HG03280 (cell line): Measurements from ENCODE around the gene ANKMY1.
"Not testable (repeated sequence)": the region's sequence is repeated elsewhere in the genome, so short reads cannot be mapped to it uniquely, and the experiment has no call there.

Experiments
- ATAC-seq: cut with Tn5 transposase; IDR thresholded peaks from one replicate; pipeline ENCODE4 v1.9.1; 2021; ENCODE audit warnings: mild to moderate bottlenecking, moderate library complexity; ENCODE audit not compliant: unreplicated experiment

The ANKMY1 gene

DNA sequence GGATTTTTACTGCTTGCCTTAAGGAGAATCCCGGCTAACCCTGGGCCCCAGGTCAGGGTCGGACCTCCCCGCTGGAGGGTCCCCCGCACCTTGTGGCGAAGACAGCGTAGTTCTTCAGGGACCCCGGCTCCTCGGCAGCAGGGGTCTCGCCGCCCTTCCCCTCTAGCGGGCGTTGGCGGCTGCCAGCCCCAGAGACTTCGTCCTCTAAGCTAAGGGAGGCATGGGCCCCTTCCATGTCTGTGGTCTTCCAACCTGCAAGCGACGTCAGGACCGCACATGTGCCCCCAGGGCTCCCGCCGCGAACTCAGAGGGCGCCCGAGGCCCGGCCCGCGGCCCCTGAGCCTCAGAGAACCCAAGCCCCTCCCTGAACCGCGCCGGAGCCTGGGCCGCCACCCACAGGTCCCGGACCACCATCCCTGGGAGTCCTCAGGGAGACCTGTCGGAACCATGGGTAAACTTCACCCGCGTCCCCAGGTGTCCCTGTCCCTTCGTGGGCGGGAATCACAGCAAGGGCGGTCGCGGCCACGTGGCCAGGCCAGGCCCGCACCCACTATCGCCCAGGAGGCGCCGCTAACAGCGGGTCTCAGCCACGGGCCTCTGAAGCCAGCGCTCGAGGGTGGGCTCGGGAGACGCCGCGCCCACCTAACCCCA, 562 bp downstream of the ANKMY1 start:
- no peak for ATAC-seq

DNA sequence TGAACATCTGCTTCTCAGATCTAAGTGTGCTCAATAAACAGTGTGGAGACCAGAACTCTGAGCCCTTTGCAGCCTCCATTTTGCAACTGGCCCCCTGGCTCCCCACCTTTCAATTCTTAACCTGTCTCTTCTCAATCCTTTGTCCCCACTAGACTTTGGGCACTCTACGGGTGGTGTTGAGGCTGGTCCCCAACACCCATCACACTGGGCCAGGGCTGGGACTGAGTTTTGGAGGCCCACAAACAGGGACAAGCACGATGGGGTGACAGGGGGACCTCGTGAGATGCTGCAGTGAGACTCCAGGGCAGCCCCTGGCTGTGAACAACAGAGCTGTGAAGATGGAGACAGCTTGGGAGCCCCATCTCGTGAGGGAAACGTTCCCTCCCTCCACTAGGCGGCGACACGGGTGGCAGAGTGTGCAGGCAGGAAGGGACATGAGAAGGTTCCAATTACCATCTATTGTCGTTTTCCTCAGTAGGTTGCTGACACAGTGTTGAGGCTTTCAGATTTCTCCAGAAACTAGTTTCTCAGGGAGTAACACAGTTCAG, 1.2 kb downstream of the ANKMY1 start:
- ATAC-seq = no peak

DNA sequence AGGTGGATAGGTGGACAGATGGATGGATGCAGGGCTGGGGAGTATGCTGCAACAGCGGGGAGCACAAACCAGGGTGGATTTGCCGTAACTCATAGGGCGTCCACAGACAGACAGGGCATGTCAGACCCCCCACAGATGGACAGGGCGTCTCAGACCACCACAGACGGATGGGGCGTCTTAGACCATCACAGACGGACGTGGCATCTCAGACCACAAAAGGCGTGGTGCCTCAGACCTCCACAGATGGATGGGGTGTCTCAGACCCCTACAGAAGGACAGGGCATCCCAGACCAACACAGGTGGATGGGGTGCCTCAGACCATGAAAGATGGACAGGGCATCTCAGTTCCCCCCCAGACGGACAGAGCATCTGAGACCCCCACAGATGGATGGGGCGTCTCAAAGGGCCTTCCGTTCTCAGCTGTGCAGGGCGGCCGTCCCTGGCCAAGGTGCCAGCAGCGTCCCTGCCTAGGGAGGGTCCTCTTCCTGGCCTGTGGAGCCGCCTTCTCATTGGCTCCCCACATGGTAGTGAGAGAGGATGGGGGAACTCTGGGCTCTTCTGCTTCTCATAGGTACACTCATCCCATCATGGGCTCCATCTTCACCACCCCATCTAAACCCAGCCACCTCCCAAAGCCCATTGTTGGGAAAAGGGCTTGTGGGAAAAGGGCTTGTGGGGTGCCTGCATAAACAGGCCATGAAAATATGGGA, 2.1 kb downstream of the ANKMY1 start:
- no peak for ATAC-seq

DNA sequence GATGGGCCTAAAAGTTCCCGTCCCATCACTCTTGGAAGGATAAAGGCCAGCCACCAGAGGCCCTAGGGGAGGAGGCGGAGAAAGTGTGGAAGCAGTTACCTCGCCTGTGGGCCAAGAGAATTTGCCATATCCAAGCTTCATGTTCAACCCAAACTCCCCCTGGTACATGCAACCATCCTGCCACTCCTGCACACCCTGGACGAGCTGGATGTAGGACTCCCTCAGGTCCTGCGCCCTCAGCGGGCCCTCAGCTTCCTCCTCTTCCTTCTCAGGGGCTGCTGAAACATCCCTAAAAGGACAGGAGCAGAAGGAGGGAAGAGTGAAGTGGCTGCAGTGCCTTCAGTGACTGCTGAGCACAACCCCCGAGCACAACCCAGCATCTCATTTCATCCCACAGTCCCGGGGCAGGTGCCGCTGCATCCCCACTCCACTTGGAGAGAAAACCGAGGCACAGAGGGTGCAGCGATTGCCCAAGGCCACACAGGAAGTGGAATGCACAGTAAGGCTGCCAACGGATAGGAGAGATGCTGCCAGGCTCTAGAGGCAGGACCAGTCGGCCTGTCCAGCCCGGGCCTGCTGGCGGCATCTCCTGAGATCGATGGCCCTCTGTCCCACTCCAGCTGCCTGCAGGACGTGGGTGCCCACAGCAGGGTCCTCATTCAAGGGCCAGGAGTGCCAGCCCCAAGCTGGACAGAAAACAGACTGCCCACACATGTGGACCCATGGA, 2.9 kb downstream of the ANKMY1 start:
- no peak for ATAC-seq

DNA sequence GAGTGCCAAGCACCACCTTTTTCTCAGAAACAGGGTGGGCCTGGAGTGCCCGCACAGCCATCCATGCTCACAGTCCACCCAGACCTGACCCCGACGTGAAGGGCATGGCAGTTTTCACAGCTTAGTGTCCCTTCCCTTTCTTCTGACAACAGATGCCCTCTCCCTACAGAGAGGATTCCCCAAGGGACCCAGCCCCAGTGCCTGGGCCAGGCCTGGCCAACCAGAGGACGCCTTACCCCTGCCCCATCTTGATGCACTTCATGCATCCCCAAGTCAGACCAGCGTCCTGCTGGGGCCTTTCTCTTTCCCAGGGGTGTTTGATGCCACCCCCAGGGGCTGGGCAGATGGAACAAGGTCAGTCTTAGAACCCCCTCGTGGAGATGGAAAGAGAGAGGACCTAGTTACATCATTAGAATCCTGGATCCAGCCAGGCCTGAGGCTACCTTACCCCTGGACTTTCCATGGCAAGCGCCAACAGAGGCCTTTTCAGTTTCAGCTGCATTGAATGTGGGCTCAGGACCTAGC, 3.8 kb downstream of the ANKMY1 start:
- ATAC-seq = no peak

DNA sequence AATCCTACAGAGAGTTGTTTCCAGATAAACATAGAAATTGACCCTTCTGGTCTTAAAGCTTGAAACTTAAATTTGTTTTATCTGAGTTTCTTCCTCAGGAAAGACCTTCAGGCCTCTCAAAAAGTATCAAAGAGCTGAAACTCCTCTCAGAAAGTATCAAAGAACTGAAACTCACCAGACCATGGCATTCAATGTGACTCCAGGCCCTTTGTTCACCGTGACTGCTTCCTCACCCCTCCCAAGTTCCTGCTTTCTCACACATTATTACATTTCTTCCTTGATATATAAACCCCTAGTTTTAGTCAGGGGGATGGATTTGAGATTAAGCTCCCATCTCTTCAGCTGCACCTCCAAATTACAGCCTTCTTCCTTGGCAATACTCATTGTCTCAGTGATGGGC, 6.0 kb downstream of the ANKMY1 start:
- no peak for ATAC-seq

DNA sequence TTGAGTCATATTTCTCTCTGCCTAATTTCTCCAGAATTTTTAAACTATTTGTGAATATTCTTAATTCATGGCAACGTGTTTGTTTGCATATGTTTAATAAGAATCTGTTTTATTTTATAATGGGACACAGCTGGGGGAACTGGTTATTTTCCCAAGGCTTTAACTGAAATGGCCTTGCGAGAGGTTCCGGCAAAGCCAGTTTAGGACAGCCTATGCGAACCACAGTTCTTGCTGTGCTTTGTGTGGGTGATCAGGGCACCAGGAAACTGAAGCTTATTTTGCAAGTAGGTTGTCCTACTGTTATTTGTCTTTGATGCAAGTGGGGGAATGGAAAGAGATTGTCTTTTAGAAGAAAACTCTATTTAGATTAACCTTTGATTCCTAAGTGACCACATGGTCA, 6.5 kb downstream of the ANKMY1 start:
- ATAC-seq = no peak

DNA sequence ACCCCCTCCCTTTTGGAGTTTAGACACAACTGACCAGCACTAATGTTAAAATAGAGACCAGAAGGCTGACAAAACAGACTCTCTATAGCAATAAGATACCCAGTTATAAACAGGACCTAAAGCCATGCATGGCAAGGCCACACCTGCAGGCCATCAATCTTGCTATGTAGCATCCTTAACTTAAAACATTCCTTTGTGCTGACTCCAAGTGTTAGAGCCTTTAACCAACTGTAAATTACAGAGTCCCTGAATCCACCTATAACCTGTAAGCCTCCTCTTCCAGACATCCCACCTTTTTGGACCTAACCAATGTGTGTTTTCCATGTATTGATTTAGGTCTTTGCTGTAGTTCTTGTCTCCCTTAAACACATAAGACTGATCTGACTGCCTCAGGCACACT, 17.9 kb downstream of the ANKMY1 start:
- no peak for ATAC-seq

DNA sequence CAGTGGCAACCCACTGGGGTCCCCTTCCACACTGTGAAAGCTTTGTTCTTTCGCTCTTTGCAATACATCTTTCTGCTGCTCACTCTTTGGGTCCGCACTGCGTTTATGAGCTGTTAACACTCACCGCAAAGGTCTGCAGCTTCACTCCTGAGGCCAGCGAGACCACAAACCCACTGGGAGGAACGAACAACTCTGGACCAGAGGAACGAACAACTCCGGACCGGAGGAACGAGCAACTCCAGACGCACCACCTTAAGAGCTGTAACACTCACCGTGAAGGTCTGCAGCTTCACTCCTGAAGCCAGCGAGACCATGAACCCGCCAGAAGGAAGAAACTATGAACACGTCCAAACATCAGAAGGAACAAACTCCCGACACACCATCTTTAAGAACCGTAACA, 18.7 kb downstream of the ANKMY1 start:
- not testable (repeated sequence) for ATAC-seq

DNA sequence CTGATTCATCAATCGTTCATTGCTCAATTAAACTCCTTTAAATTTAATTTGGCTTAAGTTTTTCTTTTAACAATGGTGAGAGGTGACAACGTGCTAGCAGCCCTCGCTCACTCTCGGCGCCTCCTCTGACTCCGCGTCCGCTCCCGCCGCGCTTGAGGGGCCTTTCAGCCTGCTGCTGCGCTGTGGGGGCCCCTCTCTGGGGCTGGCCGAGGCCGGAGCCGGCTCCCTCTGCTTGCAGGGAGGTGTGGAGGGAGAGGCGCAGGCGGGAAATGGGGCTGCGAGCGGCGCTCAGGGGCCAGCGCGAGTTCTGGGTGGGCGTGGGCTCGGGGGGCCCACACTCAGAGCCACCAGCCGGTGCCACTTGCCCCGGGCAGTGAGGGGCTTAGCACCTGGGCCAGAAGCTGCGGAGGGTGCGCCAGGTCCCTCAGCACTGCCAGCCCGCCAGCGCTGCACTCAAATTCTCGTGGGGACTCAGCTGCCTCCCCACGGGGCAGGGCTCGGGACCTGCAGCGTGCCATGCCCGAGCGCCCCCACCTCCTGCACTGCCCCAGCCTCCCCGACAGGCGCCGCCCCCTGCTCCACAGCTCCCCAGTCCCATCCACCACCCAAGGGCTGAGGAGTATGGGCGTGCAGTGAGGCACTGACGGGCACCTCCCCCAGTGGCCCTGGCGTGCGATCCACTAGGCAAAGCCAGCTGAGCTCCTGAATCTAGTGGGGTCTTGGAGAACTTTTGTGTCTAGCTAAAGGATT, 19.6 kb downstream of the ANKMY1 start:
- ATAC-seq = no peak

DNA sequence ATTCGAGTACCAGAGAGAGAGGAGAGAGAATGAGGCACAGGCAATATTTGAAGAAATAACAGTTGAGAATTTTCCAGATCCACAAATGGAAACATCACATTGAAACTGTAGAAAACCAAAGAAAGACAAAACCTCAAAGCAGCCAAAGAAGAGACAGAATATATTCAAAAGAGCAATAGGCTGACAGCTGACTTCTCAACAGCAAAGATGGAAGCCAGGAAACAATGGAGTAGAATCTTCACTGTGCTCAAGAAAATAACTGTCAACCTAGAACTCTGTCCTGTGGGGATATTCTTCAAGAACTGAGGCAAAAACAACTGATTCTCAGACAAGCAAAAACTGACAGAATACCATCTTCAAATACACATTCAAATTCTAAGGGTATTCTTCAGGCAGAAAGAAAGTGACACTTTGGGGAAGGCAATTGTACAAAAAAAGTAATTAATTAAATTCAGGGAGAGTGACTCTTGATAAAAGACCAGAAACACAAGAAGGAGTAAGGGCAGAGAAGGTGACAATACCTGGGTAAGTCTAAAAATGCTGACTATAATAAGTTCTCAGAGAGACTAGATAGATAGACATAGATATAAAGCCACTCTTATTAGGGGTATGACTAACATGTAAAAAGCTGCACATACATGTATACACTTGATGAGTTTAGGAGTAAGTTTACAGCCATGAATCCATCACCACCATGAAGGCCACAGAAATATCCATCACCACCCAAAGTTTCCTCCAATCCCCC, 25.6 kb downstream of the ANKMY1 start:
- ATAC-seq = no peak

DNA sequence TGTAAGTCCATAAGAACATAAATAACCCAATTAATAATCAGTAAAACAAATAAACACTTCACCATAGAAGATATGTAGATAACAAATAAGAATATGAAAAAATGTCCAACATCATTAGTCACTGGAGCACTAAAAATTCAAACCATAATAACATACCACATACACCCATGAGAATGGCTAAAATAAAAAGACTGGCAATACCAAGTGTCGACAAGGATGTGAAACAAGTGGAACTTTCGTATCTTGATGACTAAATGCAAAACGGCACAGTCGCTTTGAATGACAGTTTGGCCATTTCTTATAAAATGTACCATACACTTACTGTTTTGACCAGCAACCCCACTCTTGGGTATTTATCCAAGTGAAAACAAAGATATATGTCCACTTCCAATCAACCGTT, 26.8 kb downstream of the ANKMY1 start:
- no peak for ATAC-seq

DNA sequence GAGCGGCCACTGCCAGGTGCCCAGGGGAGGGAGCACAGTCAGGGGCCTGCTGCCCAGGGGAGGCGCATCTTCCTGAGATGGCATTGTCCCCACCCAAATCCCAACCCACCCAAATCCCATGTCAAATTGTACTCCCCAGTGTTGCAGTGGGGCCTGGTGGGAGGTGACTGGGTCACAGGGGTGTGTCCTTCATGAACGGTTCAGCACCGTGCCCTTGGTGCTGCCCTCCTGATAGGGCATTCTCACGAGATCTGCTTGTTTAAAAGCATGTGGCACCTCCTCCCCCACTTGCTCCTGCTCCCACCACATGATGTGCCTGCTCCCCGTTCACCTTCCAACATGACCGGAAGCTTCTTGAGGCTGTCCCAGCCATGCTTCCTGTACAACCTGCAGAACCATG, 27.6 kb downstream of the ANKMY1 start:
- no peak for ATAC-seq

DNA sequence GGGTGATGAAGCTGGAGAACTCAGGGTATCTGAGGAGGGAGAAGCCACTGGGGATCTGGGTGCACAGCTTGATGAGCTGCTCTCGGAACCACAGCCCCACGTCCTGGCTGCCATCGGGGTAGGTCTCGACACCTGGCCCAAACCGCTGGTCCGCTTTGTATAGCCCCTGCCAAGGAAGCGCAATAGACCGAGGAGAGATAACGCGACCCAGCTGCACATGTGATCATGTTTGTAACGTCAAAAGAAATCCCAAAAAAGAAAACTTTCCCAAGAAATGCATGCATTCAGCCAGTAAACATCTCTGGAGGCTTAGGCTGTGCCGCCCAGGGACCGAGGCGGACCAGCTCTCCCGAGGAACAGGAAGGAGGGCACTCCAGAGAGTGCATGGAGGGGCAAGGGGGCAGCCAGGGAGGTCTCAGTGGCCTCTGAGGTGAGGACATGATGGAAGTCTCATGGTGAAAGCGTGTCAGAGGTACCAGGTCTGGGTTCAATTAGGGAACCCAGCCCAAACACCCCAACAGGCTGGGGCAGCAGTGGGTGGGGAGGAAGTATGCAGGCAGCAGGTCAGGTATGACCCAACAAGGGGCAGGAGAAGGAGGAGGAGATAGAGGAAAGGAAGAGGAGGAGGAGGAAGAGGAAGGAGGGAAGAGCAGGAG, 28.3 kb downstream of the ANKMY1 start:
- no peak for ATAC-seq

DNA sequence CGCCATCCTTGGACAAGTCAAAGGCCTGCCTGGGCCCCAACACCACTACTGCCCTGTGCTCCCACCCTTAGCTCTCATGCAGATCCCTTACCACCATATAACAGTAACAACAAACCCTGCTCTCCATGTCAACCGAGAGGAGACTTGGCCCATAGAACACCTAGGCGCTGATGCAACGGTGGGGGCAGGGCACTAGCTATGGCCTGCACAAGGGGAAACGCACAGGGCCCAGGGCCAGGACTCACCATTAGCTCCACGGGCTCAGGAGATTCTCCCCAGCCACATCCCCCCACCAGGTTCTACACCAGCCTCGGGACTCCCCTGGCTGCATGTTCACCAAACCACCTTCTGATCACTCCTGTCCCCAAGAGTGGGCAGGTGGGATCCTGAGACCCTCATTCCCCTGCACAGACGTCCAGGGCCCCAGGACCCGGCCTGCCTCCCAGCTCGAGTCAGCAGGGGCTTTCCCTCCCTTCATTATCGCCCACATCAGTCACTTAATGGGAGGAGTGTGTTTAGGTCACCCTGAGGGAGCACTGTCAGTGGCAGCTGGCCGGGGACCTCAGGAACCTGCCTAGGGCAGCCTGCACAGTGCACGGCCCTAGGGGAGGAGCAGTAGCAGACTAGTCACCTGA, 29.3 kb downstream of the ANKMY1 start:
- ATAC-seq = no peak

DNA sequence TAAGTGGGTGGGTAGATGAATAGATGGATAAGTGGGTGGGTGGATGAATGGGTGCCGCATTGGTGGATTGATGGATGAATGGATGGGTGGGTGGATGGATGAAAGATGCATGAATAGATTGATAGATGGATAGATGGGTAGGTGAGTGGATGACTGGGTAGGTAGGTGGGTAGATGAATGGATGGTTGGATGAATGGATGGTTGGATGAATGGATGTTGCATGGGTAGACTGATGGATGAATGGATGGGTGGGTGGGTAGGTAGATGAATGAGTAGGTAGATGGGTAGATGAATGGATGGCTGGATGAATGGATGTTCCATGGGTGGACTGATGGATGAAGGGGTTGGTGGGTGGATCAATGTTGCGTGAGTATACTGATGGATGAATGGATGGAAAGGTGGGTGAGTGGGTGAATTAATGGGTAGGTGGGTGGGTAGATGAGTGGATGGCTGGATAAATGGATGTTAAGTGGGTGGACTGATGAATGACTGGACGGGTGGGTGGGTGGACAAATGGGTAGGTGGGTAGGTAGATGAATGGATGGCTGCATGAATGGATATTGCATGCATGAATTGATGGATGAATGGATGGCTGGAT, 30.5 kb downstream of the ANKMY1 start:
- ATAC-seq = no peak

DNA sequence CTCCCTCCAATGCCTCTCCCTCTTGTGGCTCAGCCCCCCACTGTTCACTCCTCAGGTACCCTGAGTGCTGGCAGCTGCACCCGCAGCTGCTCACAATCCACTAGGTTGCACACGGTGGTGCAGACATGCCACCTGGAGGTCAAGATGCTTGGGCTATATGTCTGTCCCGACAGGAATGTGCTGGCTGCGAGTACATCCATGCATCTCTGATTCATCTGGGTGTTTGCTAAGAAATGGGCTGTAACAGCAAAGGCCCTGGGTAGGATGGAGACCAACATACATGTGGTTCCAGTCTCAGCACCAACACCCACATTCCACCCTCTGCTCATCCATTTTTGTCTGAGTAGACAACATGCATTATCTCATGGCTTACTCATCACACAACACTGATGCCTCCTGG, 31.3 kb downstream of the ANKMY1 start:
- no peak for ATAC-seq

DNA sequence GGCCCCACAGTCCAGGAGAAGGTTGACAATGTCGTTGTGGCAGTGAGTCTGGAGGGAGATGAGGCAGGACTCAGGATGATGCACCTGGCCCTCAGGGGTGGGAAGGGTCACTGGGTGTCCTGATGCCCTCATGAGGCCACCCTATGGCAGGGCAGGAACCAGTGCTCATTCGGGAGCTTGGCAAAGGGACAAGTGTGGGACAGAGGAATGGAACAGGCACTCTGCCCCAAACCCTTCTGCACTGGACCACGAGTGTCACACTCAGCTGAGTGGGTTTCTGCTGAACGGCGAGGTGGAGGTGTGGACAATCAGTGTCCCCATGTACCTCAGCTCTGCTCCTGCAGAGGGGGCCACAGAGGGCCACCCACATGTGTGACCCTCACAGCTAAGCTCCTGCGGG, 32.0 kb downstream of the ANKMY1 start:
- no peak for ATAC-seq
